Transverse colon (tissue), 4 donors: ENCODE measurements around the gene TMEM201.

ENCODE experiments used
- CTCF ChIP-seq, 5 experiments: fragments of 200-600 bp in 3 of 5; fragments of 450-650 bp in 2 of 5; sonication (generic) in 3 of 5; IDR thresholded peaks; 1 replicate in 2 of 5; 2 replicates in 3 of 5; pipeline ENCODE4 v1.5.1; 2016 to 2017; ENCODE audit warnings: antibody characterized with exemption in 5 of 5, inconsistent platforms in 3 of 5, mild to moderate bottlenecking in 2 of 5, moderate library complexity in 1 of 5
- EP300 ChIP-seq: sonication (generic); formaldehyde crosslinking; IDR thresholded peaks from one replicate; pipeline ENCODE4 v1.6.1; 2017; ENCODE audit warnings: antibody characterized with exemption, low read depth
- POLR2A ChIP-seq: fragments of 450-650 bp; IDR thresholded peaks from one replicate; pipeline ENCODE4 v1.6.1; 2016; ENCODE audit warnings: antibody characterized with exemption, mild to moderate bottlenecking, moderate library complexity
- POLR2AphosphoS5 ChIP-seq, 3 donors: sonication (generic); formaldehyde crosslinking; IDR thresholded peaks; one replicate each; pipeline ENCODE4 v1.6.1; 2016; ENCODE audit warnings: antibody characterized with exemption in 3 of 3

- no peak for TF ChIP-seq POLR2AphosphoS5 (IDR thresholded peaks at IDR 0.05)
- no peak for TF ChIP-seq POLR2A
- TF ChIP-seq CTCF (IDR thresholded peaks at IDR 0.05): no peak
- no peak for TF ChIP-seq EP300
Observed at GRCh38 chr1:9592510-9593075, 3.9 kb downstream of the TMEM201 start.
